OCI-LY7 (cell line): ENCODE data around the gene IZUMO1. TPM values are rescaled to one million over a fixed set of nuclear protein-coding genes. Genes with fewer than 3 reads are reported as not detected.

ENCODE experiments used
- BruUV-seq: library from RNA; stranded (reverse); fragments of 400-500 nt; replicated peaks from 2 replicates; lab custom pipeline; 2021; lab: Mats Ljungman, UMichigan
- CTCF ChIA-PET: fragments of 300-600 bp; sonication (Branson Sonifier 250); formaldehyde crosslinking; loops from one replicate; lab custom pipeline; 2022; ENCODE audit warnings: antibody characterized with exemption; ENCODE audit not compliant: unreplicated experiment; lab: Charles Lee
- POLR2A ChIA-PET: fragments of 300-600 bp; sonication (Branson Sonifier 250); formaldehyde crosslinking; loops from one replicate; lab custom pipeline; 2022; ENCODE audit warnings: antibody characterized with exemption; lab: Charles Lee
- DNase-seq: peaks from one replicate; pipeline ENCODE4 v3.0.0-alpha.2; 2015; ENCODE audit warnings: low spot score
- H2AFZ ChIP-seq: fragments of 200-600 bp; sonication (generic), shearing (Covaris generic); 2 replicates; pipeline ENCODE4 v1.6.1; 2014; ENCODE audit warnings: mild to moderate bottlenecking, antibody characterized with exemption, low read length, moderate library complexity
- H3K27ac ChIP-seq: fragments of 200-600 bp; sonication (generic); 2 replicates; pipeline ENCODE4 v1.5.1; 2014; ENCODE audit warnings: mixed run types, low read depth, mild to moderate bottlenecking, moderate library complexity, low read length, inconsistent platforms; ENCODE audit not compliant: poor library complexity, severe bottlenecking
- H3K36me3 ChIP-seq: fragments of 200-600 bp; sonication (generic); 2 replicates; pipeline ENCODE4 v1.6.1; 2014; ENCODE audit warnings: mild to moderate bottlenecking, antibody characterized with exemption, low read length, moderate library complexity, mixed read lengths; ENCODE audit not compliant: insufficient read depth
- H3K4me1 ChIP-seq: fragments of 200-600 bp; sonication (generic); 2 replicates; pipeline ENCODE4 v1.5.1; 2014; ENCODE audit warnings: mild to moderate bottlenecking, low read length; ENCODE audit not compliant: insufficient read depth, poor library complexity, severe bottlenecking
- H3K4me2 ChIP-seq: fragments of 200-600 bp; sonication (generic); 2 replicates; pipeline ENCODE4 v1.6.1; 2014; ENCODE audit warnings: mild to moderate bottlenecking, low read length
- H3K4me3 ChIP-seq: fragments of 200-600 bp; sonication (generic); 2 replicates; pipeline ENCODE4 v1.5.1; 2014; ENCODE audit warnings: mild to moderate bottlenecking, low read depth, low read length; ENCODE audit not compliant: poor library complexity, severe bottlenecking
- H3K79me2 ChIP-seq: fragments of 200-600 bp; sonication (generic); 2 replicates; pipeline ENCODE4 v1.6.1; 2016; ENCODE audit warnings: low read depth, mild to moderate bottlenecking, low read length, moderate library complexity, mixed read lengths; ENCODE audit not compliant: insufficient read depth
- H3K9me2 ChIP-seq: fragments of 200-600 bp; sonication (generic); 2 replicates; pipeline ENCODE4 v1.6.1; 2016; ENCODE audit warnings: mild to moderate bottlenecking, low read length, mixed read lengths; ENCODE audit not compliant: insufficient read depth
- H3K9me3 ChIP-seq: fragments of 200-600 bp; sonication (generic); 2 replicates; pipeline ENCODE4 v1.6.1; 2014; ENCODE audit warnings: mild to moderate bottlenecking, mixed run types, low read length, mixed read lengths
- H4K20me1 ChIP-seq: fragments of 200-600 bp; sonication (generic); 2 replicates; pipeline ENCODE4 v1.6.1; 2014; ENCODE audit warnings: mild to moderate bottlenecking, antibody characterized with exemption, low read length, moderate library complexity, mixed read lengths; ENCODE audit not compliant: insufficient read depth
- CTCF ChIP-seq: fragments of 200-600 bp; sonication (generic); conservative IDR thresholded peaks from 2 replicates; pipeline ENCODE4 v1.5.1; 2014; ENCODE audit warnings: mild to moderate bottlenecking, antibody characterized with exemption, low read length, moderate library complexity, mixed read lengths
- EZH2phosphoT487 ChIP-seq: fragments of 200-600 bp; sonication (generic); IDR thresholded peaks from 2 replicates; pipeline ENCODE4 v1.6.1; 2018; ENCODE audit warnings: low read depth, borderline replicate concordance, mild to moderate bottlenecking, mixed run types, antibody characterized with exemption, low read length, moderate library complexity, mixed read lengths
- intact Hi-C: fragments of 100-400 bp; cut with micrococcal nuclease; formaldehyde crosslinking; loops from one replicate; pipeline ENCODE4 v1.10.0; 2022; ENCODE audit not compliant: unreplicated experiment
- total RNA-seq, 2 experiments: library from RNA; depleted of rRNA in 1 of 2; stranded (reverse); fragments of >200 nt in 1 of 2; shearing (Covaris generic) in 1 of 2; gene quantifications; 2 replicates each; pipeline ENCODE4 v1.2.3, GENCODE V29; 2014 to 2022

Gene IZUMO1
- total RNA-seq, 2 experiments from 2014 or later: not detected

DNA sequence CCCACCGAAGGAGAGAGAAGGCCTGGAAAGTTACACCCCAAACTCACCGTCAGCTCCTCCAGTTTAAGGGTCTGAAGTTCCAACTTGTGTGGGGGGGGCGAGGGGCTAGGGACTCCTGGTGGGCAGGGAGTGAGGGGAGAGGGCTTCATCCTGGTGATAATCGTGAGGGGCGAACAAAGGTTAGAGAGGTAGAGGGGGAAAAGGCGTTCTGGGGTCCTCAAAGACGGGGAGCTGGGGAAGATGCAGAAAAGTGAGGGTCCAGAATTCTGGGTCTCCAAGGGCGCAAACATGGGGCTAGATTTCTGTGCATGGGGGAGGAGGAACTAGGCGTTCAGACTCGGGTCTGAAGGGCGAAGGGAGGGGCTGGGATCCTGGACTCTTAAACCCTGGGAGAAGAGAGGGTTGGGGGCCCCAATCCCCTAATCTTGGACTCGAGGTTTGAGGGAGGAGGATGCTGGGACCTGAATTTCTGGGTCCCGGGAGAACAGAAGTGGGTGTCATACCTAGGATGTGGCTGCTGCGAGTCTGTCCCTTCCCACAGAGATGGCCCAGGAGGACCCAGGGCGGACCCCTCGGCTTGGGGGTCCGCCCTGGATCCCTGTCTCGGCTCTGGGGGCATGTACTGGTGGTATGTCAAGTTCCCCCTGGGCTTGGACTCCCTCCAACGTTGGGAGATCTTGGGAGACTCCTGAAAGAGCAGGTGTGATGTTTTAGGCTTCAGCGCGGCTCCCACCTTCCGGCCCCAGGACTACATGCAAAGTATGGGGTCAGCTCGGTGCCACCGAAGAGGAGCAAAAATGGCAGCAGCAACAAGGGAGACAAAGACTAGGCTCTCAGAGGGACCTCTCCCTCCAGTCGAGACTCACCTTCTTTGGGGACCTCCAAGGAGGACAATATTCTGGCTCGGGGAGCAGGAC is 31.7 kb downstream of the IZUMO1 start:
- H3K9me3 ChIP-seq: no peaks in the 10 kb centered on the region
- H3K9me2 ChIP-seq: no peaks in the 10 kb centered on the region
- peak overlapping the region; percentile 94 for H3K4me2 ChIP-seq
- H4K20me1 ChIP-seq: no peaks in the 10 kb centered on the region
- H3K4me3 ChIP-seq: peak overlapping the region; percentile 74
- no peaks in the 10 kb centered on the region for H3K79me2 ChIP-seq
- no peaks in the 10 kb centered on the region for H3K36me3 ChIP-seq
- peaks cover 26% of the 10 kb centered on the region for H3K4me1 ChIP-seq
- peak overlapping the region; percentile 33 for H3K27ac ChIP-seq
- ChIA-PET POLR2A (interaction anchor here (0.5 to 1.7 kb wide), 2 partner anchors 10 to 228 kb away, joined by 4 to 5 read pairs; no protein-coding TSS in a partner anchor), CTCF (no interaction called here)
- peak overlapping the region; percentile 62 for H2AFZ ChIP-seq
- intact Hi-C loops: loop anchor here (1.0 to 2.0 kb wide), 3 partner anchors 24 to 96 kb away; partner anchors contain the start of genes RPL18 and SPHK2
- TF ChIP-seq EZH2phosphoT487 (no peak), CTCF (no peak)
- DNase-seq: no peak
- BruUV-seq: no TSS peak

- Histone ChIP-seq H3K4me1 (peaks cover 22% of the 10 kb centered on the region), H3K36me3 (no peaks in the 10 kb centered on the region), H3K9me3 (no peaks in the 10 kb centered on the region), H3K4me3 (peak overlapping the region; percentile 74), H2AFZ (peak overlapping the region; percentile 88), H3K4me2 (peak overlapping the region; percentile 94), H3K9me2 (no peaks in the 10 kb centered on the region), H4K20me1 (no peaks in the 10 kb centered on the region), H3K27ac (peak overlapping the region; percentile 33), H3K79me2 (no peaks in the 10 kb centered on the region)
- BruUV-seq: no TSS peak
- CTCF ChIA-PET: no interaction called here
- POLR2A ChIA-PET: interaction anchor here (0.5 to 1.7 kb wide), 2 partner anchors 11 to 229 kb away, joined by 4 to 5 read pairs; no protein-coding TSS in a partner anchor
- no peak for TF ChIP-seq EZH2phosphoT487
- TF ChIP-seq CTCF: no peak
- peak; percentile 99 for DNase-seq
- intact Hi-C loops: loop anchor here (1.0 to 2.0 kb wide), 3 partner anchors 25 to 95 kb away; partner anchors contain the start of genes RPL18 and SPHK2
Observed at GRCh38 chr19:48713864-48714755, 32.6 kb downstream of the IZUMO1 start.
